ENCODE data around the gene P3H3.
"Not testable (repeated sequence)": the region's sequence is repeated elsewhere in the genome, so short reads cannot be mapped to it uniquely, and the experiment has no call there.

P3H3 gene

GRCh38 chr12:6845395-6845794, 17.2 kb downstream of the P3H3 start:
- DNase-seq (ENCODE audit: low spot score), result no peak

- DNase-seq (ENCODE audit: low spot score), result no peak
These were observed 18.2 kb downstream of the P3H3 start for GRCh38 chr12:6846316-6846869.

GRCh38 chr12:6847676-6848075, 19.5 kb downstream of the P3H3 start:
- DNase-seq (ENCODE audit: low spot score), result no peak

GRCh38 chr12:6849427-6849826, 21.2 kb downstream of the P3H3 start:
- no peak for DNase-seq (ENCODE audit: low spot score)

- DNase-seq (ENCODE audit: low spot score), result no peak
These were observed 21.9 kb downstream of the P3H3 start for GRCh38 chr12:6849976-6850560.

GRCh38 chr12:6850796-6851152, 22.6 kb downstream of the P3H3 start:
- no peak for DNase-seq (ENCODE audit: low spot score)

GRCh38 chr12:6851153-6851920, 23.1 kb downstream of the P3H3 start, which contains the start of gene CDCA3:
TSS of gene CDCA3 (minus strand) at chr12:6851286. CDS start at chr12:6850952, 334 bp downstream.
- DNase-seq (ENCODE audit: low spot score), result peak; percentile 100

- DNase-seq (ENCODE audit: low spot score), result peak; percentile 99
These were observed 23.9 kb downstream of the P3H3 start, which contains the start of gene USP5 for GRCh38 chr12:6851921-6852650. TSS of gene USP5 (plus strand) at chr12:6852150. CDS start at chr12:6852180, 30 bp downstream.

GRCh38 chr12:6852651-6853354, 24.6 kb downstream of the P3H3 start:
- no peak for DNase-seq (ENCODE audit: low spot score)

GRCh38 chr12:6853626-6854025, 25.4 kb downstream of the P3H3 start:
- DNase-seq (ENCODE audit: low spot score), result no peak

- DNase-seq (ENCODE audit: low spot score), result no peak
These were observed 25.8 kb downstream of the P3H3 start for GRCh38 chr12:6854036-6854435.

GRCh38 chr12:6855322-6855721, 27.1 kb downstream of the P3H3 start:
- DNase-seq (ENCODE audit: low spot score), result no peak

- DNase-seq (ENCODE audit: low spot score), result no peak
These were observed 30.6 kb downstream of the P3H3 start for GRCh38 chr12:6858799-6859198.

- DNase-seq (ENCODE audit: low spot score), result no peak
These were observed 31.9 kb downstream of the P3H3 start for GRCh38 chr12:6860116-6860515.

- DNase-seq (ENCODE audit: low spot score), result no peak
These were observed 32.7 kb downstream of the P3H3 start for GRCh38 chr12:6860942-6861341.

GRCh38 chr12:6861391-6861790, 33.2 kb downstream of the P3H3 start:
- no peak for DNase-seq (ENCODE audit: low spot score)

- no peak for DNase-seq (ENCODE audit: low spot score)
These were observed 34.8 kb downstream of the P3H3 start for GRCh38 chr12:6863033-6863432.

GRCh38 chr12:6863586-6864321, 35.5 kb downstream of the P3H3 start:
- DNase-seq (ENCODE audit: low spot score), result no peak

- not testable (repeated sequence) for DNase-seq (ENCODE audit: low spot score)
These were observed 37.1 kb downstream of the P3H3 start for GRCh38 chr12:6865307-6865706.

GRCh38 chr12:6866163-6866919, 38.1 kb downstream of the P3H3 start:
- no peak for DNase-seq (ENCODE audit: low spot score)
